Measurements from ENCODE around the gene EPAS1. TPM values are rescaled to one million over a fixed set of nuclear protein-coding genes. Genes with fewer than 3 reads are reported as not detected.
A peak's percentile ranks its signal among the peaks of the same experiment; 100 is the strongest.

EPAS1 gene
- total RNA-seq, 1 experiment from 2014 or later: 55.9 TPM

- intact Hi-C loops (cut with micrococcal nuclease): no loop called here
- Histone ChIP-seq H3K9ac (ENCODE audit: low read length) (peak overlapping the region; percentile 39), H3K79me2 (ENCODE audit: insufficient read depth, low read length) (peaks cover 6% of the 10 kb centered on the region; the same call in 1 of the 2 replicates), H4K20me1 (ENCODE audit: insufficient read depth) (no peaks in the 10 kb centered on the region), H3K4me1 (ENCODE audit: control insufficient read depth in 1 of 2, insufficient read depth in 2 of 2, low read length in 2 of 2) (peaks cover 38 to 77% of the 10 kb centered on the region in 2 experiments), H3K9me3 (ENCODE audit: control insufficient read depth in 1 of 2, insufficient read depth in 1 of 2, low read depth in 1 of 2, low read length in 2 of 2) (no peaks in the 10 kb centered on the region), H3K4me3 (replicated peaks in 1 of 2; ENCODE audit: low read depth in 1 of 2, low read length in 2 of 2) (no peak overlapping the region), H3K27ac (ENCODE audit: low read depth, low read length) (no peak overlapping the region), H3K4me2 (ENCODE audit: low read length) (peak overlapping the region; percentile 77), H3K9me2 (ENCODE audit: insufficient read depth) (no peaks in the 10 kb centered on the region), H2AFZ (ENCODE audit: low read depth, low read length, poor library complexity, severe bottlenecking) (no peak overlapping the region), H3K27me3 (ENCODE audit: insufficient read depth, low read length) (no peaks in the 10 kb centered on the region), H3K36me3 (ENCODE audit: control insufficient read depth in 1 of 2, insufficient read depth in 2 of 2, low read length in 2 of 2) (no peaks in the 10 kb centered on the region)
- no peak for TF ChIP-seq CEBPB (IDR thresholded peaks at IDR 0.05; ENCODE audit: low read depth)
- TF ChIP-seq SIN3A (IDR thresholded peaks at IDR 0.05; ENCODE audit: low read depth): no peak
- no peak for TF ChIP-seq EZH2phosphoT487 (IDR thresholded peaks at IDR 0.05; ENCODE audit: borderline replicate concordance)
- TF ChIP-seq SP1 (IDR thresholded peaks at IDR 0.05; ENCODE audit: low read depth): no peak
- TF ChIP-seq POLR2AphosphoS5 (IDR thresholded peaks at IDR 0.05; ENCODE audit: low read depth, low read length): no peak
- no peak for TF ChIP-seq ELF1 (IDR thresholded peaks at IDR 0.05; ENCODE audit: borderline replicate concordance, low read depth)
- TF ChIP-seq JUND (IDR thresholded peaks at IDR 0.05): no peak
- TF ChIP-seq CTCF (IDR thresholded peaks at IDR 0.05 in 2 of 3, conservative IDR thresholded peaks at IDR 0.05 in 1 of 3; ENCODE audit: borderline replicate concordance in 1 of 3, insufficient read depth in 1 of 3, low read depth in 2 of 3, low read length in 2 of 3): no peak
- RAD21 ChIA-PET (ENCODE audit: low non-redundant PET in 1 of 2, low total read pairs in 2 of 2, uncharacterized antibody in 2 of 2, unreplicated experiment in 2 of 2): no interaction called here
- ATAC-seq (no peak), DNase-seq (ENCODE audit: low read depth, low spot score) (no peak)
- POLR2A ChIA-PET: interaction anchor here (2.4 kb wide), 1 partner anchor 17 kb away, joined by 7 read pairs; the partner anchor contains the start of gene EPAS1
- no TSS peak for BruUV-seq (replicated peaks)
- CTCF ChIA-PET: no interaction called here
Measured at GRCh38 chr2:46314065-46314835, 17.0 kb downstream of the EPAS1 start.

All from HCT116 (cell line).